ENCODE data around the gene FBLN5.

GRCh38 chr14:91866061-91866460 lies 81.4 kb downstream of the FBLN5 start:
- TF ChIP-seq TOE1 (IDR thresholded peaks at IDR 0.05; ENCODE audit: borderline replicate concordance) (no peak), TOE1 (CRISPR knock-in tag; IDR thresholded peaks at IDR 0.05; ENCODE audit: borderline replicate concordance, low read depth) (no peak), TARDBP (IDR thresholded peaks at IDR 0.05) (no peak), LCOR (CRISPR knock-in tag; IDR thresholded peaks at IDR 0.05) (no peak), MAX (CRISPR knock-in tag; IDR thresholded peaks at IDR 0.05) (no peak), RFX5 (IDR thresholded peaks at IDR 0.05; ENCODE audit: low read depth, low read length) (no peak), CTCF (IDR thresholded peaks at IDR 0.05 in 2 of 3, conservative IDR thresholded peaks at IDR 0.05 in 1 of 3; ENCODE audit: insufficient read depth in 2 of 3, low read depth in 1 of 3, low read length in 3 of 3) (no peak), CUX1 (CRISPR knock-in tag; IDR thresholded peaks at IDR 0.05) (no peak)

Data from K562 (cell line).